Fibroblast of lung (primary cell): ENCODE data around the gene RHOB.

Experiments used
- CTCF ChIP-seq, 2 donors: IDR thresholded peaks in 1 of 2; conservative IDR thresholded peaks in 1 of 2; 1 replicate in 1 of 2; 2 replicates in 1 of 2; pipeline ENCODE4 v1.5.1; 2011 to 2012; ENCODE audit warnings: low read length in 2 of 2, control low read depth in 1 of 2, inconsistent platforms in 1 of 2, low read depth in 1 of 2, mild to moderate bottlenecking in 1 of 2
- EZH2 ChIP-seq: IDR thresholded peaks from 2 replicates; pipeline ENCODE4 v1.5.1; 2012; ENCODE audit warnings: low read length, control low read depth, mild to moderate bottlenecking; ENCODE audit errors: missing control alignments

DNA sequence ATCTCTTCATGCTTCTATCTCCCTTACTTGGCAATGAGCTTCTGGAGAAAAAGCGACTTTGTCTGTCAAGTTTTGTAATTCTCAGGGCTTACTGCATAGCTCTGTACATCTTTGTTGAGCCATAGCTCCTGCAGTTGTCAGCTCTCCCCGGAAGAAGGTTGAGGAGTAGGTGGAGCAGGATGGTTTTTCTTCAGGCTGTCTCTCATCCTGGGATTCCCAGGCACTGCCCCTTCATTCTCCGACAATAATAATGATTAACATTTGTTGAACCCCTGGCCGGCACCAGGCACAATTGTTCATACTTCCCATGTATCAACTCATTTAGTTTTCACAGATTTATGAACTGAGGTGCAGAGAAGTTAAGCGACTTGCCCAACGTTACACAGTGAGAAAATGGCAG is 23.5 kb upstream of the RHOB start:
- TF ChIP-seq CTCF (conservative IDR thresholded peaks at IDR 0.05 in 1 of 2, IDR thresholded peaks at IDR 0.05 in 1 of 2; ENCODE audit: low read depth in 1 of 2, low read length in 2 of 2) = no peak
- no peak for TF ChIP-seq EZH2
